Posterior vena cava (tissue), 2 donors: ENCODE results near the gene AMOTL1. TPM values are rescaled to one million over a fixed set of nuclear protein-coding genes. Genes with fewer than 3 reads are reported as not detected.
"Not testable (repeated sequence)": the region's sequence is repeated elsewhere in the genome, so short reads cannot be mapped to it uniquely, and the experiment has no call there.

ENCODE experiments used
- DNase-seq: peaks from one replicate; pipeline ENCODE4 v3.0.0-alpha.2; 2020; ENCODE audit warnings: low spot score
- intact Hi-C, 2 donors: fragments of 100-400 bp; cut with DNase I; formaldehyde crosslinking; loops; one replicate each; pipeline versions ENCODE4 v1.14.1 to v1.14.2; 2022 to 2023
- total RNA-seq, 2 donors: library from RNA; stranded (reverse); fragmentation: NEBNext Ultra II Directional; extraction: Animal tissue kit (Norgen Biotek cat#: 25700); gene quantifications; one replicate each; pipeline ENCODE4 v1.2.1, GENCODE V29; 2021
- donor health status: DM: yes; HTN: yes; CAD: no.
- donor health status: DM: yes; HTN: yes; CAD: no.

The AMOTL1 gene
- total RNA-seq, 2 donors from 2014 or later = 47.7 to 78.9 TPM

DNA sequence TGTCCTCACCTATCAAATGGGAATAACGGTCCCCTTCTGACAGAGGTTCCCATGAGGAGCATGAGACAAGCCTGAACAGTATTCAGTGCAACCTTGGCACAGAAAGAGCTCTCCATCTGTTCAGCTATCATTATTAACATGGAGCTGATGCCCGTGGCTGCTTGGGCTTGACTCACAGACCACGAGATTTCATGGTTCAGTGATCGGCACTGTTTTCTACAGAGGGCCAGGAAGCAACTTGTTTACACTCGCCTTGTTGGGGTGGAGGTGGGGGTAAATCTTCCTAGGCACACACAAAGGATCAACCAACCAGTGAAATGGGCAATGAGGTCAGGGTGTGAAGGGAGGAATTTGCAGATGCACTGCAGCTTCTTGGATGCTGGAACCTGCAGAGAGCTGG is 117.0 kb downstream of the AMOTL1 start:
- intact Hi-C loops = no loop called here
- no peak for DNase-seq

DNA sequence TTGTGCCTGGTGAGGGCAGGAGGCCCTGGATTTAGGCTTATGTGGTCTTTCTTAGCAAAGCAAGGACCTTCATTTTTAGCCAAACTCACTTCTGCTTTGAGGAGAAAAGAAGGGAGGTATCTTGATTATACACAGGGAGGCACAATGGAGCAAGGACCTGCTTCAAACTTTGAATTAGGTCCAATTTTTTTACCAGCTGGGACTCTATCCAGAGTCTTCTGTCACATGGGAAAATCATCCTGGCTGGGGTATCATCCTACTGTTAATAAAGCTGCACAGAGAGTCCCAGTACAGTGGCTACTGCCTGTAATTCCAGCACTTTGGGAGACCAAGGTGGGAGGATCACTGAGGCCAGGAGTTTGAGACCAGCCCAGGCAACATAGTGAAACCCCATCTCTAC is 117.4 kb downstream of the AMOTL1 start:
- DNase-seq = no peak
- intact Hi-C loops = no loop called here

DNA sequence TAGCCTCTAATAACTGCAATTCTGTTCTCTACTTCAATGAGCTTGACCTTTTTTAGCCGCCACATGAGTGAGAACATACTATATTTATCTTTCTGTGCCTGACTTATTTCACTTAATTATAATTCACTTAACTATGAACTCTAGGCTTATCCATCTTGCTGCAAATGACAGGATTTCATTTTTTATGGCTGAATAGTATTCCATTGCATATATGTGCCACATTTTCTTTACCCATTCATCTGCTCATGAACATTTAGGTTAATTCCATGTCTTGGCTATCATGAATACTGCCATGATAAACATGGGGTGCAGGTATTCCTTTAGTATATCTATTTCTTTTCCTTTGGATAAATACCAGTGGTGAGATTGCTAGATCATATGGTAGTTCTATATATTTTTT is 120.0 kb downstream of the AMOTL1 start:
- no peak for DNase-seq
- intact Hi-C loops = no loop called here

DNA sequence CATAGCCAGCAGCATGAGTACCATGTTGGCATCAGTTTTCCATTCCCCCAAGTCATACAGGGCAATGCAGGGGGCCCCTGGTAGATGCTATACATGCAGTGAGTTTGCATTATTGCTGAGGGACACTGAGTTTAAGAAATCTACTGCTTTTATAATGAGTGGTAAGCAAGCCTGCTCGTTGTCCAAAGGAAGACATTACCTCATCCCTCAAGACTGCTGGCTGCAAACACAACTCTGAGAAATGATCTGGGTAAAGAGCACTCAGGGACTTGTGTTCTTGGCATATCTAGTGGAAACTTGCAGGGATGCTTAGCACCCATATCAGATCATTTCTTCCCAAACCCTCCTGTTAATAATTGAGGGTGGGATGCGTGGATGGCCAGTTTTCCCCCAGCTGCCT is 127.3 kb downstream of the AMOTL1 start:
- intact Hi-C loops = loop anchor here in 1 of 2 donors (10.0 kb wide), 1 partner anchor 271 kb away; no protein-coding TSS in a partner anchor
- DNase-seq = no peak

DNA sequence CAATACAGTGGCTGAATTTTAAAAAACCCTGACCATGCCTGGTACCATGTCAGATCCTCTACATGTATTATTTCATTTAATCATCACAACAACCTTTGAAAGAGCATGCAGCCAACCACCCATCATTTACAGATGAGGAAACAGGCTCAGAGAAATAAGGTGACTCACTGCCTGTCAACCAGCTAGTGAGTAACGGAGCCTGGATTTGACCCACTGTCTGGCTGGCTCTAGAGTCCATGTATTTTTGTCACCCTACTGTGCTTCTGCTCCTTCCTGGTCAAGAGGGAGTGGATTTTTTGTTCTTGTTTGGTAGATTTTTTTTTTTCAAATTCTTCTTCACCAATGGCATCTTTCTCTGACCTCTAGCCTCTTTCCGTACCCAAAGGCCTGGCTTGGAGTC is 127.8 kb downstream of the AMOTL1 start:
- intact Hi-C loops = loop anchor here in 1 of 2 donors (10.0 kb wide), 1 partner anchor 271 kb away; no protein-coding TSS in a partner anchor
- no peak for DNase-seq

DNA sequence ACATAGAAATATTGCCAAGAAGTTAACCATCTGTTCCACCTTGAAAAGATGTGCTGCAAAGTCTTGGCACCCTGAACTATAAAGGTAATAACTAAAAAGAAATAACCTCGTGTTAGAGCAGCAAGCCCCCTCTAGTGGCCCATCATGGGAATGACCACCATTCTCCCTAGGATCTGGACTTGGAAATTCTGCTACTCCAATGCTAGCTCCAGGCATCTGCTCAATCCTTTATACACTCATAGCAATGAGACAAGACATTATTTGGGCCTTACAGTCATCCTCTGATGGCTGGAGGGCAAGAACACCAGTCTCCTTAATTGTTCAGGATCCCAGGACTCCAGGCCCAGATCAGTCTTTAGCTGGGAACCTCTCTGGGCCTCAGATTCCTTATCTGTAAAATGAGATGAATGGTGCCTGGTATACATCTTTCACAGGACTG is 129.2 kb downstream of the AMOTL1 start:
- DNase-seq = no peak
- intact Hi-C loops = loop anchor here in 1 of 2 donors (10.0 kb wide), 1 partner anchor 273 kb away; no protein-coding TSS in a partner anchor

DNA sequence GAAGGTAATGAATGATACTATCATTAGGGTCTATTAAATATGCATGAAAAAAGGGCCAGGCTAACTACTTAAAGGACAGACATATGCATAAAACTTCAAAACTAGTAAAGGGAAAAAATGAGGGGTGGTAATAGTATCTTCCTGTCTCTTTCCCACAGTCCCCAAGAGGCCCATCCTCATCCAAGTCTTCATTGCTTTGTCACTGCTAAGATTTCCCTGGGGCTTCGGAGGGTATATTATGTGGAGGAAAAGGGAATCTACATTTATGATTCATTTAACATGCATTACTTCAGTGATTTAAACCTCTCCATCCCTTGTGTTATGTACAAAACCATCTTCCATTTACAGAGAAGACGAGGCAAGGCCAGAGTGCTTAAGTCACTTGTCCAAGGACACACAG is 139.1 kb downstream of the AMOTL1 start:
- DNase-seq = no peak
- intact Hi-C loops = no loop called here

DNA sequence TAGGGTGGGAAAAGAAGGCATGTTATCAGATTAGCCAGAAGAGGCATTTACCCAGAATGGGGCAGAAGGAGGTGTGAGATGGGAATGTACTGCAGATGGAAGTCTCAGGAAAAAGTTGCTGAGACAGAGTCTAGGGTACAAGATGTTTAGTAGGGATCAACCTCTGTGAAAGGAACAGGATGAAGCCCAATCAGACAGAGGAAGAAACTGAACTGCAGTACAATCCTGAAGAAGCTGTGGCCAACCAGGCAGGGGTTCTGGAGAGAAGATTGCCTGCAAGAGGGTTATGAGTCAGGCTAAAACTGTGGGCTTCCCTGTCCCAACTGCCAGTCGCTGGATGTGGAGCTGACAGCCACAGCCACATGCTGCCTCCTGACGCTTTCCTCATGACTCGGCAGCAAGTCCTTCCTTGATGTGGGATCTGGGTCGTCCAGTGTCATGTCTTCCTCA is 141.2 kb downstream of the AMOTL1 start:
- intact Hi-C loops = no loop called here
- DNase-seq = no peak

DNA sequence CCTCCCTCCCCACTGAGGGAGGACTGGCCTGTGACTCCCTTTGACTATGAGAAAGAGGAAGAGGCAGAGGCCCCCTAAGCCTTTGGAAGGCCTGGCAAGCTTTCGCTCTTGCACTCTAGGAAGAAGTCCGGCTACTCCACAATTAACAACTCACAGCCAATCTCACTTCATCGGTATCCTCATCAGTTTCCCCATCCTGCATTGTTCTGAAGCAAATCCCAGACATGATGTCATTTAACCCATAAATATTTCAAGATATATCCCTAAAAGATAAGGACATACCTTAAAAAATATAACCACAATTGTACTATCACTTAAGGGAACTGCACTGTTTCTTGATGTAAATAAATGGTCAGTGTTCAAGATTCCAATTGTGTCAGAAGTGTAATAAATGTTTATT is 142.1 kb downstream of the AMOTL1 start:
- intact Hi-C loops = no loop called here

DNA sequence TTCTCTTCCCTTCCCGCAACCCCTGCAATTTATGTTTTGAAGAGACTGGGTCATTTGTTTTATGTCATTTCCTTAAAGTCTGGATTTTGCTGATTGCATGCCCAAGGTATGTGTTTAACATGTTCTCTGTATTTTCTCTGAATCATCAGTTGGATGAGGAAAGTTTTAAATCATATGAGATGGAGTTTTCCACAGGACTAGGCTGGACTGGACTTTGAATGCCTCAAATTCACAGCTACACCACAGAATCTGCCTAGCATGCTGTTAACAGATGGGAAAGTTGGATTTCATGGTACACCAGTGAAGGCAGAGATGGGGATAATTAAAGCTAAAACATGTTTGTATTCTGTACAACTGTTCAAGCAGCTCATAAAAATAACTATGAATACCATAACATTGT is 142.6 kb downstream of the AMOTL1 start:
- DNase-seq = no peak
- intact Hi-C loops = no loop called here

More for the DNA sequence above, 142.1 kb downstream of the AMOTL1 start:
- DNase-seq = no peak

DNA sequence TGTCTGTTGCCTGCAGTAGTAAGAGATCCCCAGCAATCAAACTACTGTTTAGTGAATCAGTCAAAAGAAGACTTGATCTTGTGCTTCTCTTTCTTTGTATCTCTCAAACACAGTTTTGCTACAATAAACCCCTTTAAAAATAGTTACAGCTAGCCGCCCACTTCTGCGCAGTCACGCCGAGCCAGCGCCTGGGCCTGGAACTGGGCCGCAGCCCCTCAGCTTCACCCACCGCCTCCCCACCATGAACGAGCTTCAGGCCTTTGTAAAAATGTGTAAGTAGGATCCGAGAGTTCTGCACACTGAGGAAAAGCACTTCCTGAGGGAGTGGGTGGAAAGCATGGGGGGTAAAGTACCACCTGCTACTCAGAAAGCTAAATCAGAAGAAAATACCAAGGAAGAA is 144.7 kb downstream of the AMOTL1 start:
- intact Hi-C loops = no loop called here
- no peak for DNase-seq

DNA sequence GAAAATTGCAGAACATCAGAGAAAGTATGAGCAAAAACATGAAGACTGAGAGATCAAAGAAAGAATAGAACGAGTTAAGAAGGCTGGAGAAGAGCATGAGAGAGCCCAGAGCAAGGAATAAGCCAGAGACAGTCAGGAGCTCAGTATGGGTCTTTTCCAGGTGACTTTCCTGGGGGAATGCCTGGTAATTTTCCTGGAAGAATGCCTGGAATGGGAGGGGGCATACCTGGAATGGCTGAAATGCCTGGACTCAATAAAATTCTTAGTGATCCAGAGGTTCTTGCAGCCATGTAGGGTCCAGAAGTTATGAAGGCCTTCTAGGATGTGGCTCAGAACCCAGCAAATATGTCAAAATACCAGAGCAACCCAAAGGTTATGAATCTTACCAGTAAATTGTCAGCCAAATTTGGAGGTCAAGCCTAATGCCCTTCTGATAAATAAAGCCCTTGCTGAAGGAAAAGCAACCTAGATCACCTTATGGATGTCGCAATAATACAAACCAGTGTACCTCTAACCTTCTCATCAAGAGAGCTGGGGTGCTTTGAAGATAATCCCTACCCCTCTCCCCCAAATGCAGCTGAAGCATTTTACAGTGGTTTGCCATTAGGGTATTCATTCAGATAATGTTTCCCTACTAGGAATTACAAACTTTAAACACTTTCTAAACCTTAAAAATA is 145.7 kb downstream of the AMOTL1 start:
- intact Hi-C loops, DNase-seq: not testable (repeated sequence)

DNA sequence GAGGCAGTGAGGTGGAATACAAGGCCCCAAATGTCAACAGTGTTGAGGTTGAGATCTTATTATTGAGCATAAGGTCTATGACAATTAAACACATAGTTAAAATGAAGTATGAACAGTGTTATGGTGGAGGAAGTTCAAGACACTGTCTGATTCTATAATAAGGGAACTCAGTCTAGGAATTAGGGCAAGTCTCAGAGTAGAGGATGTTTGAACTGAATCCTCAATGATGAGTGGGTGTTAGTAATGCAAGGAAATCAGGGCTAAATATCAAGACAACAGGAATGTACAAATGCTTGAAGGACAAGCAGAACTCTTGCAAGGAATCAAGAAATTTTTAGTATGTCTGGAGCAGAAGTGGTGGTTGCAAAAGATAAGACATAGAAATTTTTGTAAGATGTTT is 152.2 kb downstream of the AMOTL1 start:
- no peak for DNase-seq
- intact Hi-C loops = no loop called here

DNA sequence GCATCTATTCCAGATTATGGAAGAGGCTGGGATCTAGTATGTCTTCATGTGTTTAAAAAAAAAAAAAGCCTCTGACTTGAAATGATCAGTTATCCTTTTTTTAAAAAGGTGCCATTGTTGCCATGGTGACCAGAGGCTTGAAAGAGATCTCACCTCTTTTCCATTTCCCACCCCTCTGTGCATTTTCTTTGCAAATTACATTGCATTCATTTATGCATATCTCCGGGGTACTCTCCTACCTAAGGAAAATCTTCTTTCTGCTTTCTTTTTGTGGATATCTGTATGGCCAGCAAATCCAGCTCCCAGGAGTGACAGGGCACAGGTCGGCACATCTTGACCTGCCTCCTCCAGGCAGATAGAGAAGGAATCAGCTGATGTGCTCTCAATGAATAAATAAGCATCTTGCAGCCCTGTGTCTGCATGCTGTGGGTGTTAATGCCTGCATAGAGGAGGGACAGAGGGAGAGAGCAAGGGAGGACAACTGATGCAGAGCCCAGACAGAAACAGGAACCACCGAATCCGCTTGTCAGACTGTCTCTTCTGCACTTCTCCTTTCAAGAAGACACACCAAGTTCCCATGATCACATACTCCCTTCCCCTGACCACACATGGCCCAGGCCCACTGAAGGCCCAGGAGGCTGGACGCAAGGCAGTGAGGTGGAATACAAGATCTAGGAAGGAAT is 154.3 kb downstream of the AMOTL1 start:
- intact Hi-C loops = no loop called here
- DNase-seq = no peak

DNA sequence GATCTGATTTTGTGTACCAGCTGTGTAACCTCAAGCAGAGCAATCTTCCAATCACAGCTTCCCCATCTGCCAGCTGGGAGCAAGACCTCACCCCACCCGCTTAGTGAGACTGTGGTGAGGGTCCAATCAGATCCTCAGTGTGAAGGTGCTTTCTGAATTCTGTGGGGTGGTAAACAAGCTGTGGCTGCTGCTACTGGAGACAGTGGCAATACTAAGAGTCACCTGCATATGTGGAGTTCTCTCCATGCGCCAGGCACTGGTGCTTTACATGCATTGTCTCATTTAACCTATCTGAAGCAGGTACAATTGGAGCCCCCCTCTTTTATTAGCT is 154.8 kb downstream of the AMOTL1 start:
- DNase-seq = no peak
- intact Hi-C loops = no loop called here

DNA sequence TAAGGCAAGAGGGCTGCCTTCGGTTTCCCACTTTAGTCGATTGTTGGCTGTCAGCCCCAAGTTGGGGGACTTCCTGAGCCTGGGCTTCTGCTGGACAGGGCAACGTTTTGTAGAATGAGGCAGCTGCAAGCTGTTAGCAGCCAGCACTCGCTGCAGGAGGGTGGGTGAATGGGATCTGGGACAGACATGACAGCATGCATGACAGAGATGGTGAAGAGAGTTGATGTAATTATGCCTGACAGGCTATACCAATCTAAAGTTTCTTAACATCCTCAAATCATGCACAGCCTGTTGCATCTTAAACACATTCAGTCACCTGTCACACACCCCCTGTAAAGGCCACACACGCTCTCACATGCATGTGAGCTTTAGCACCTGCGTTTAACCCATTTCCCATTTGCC is 156.0 kb downstream of the AMOTL1 start:
- intact Hi-C loops = no loop called here

DNA sequence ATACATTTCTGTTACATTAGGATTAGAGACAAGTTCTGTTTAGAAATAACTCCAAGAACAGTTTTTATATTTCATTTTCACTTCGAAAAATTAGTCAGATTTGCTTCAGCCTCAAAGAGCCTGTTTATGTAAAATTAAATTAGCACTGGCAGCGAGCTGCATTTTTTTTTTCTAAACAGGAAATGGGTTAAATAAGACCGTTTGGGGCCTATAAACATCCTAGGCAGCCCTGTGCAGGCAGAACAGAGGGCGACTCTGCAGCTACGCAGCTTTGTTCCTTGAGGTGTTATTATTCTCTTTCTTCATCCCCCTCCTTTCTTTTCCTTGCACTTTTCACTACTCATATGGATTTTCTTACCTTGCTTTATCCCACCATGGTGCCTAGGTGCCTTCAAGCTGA is 156.5 kb downstream of the AMOTL1 start:
- DNase-seq = no peak
- intact Hi-C loops = no loop called here

More for the DNA sequence above, 156.0 kb downstream of the AMOTL1 start:
- DNase-seq = no peak

DNA sequence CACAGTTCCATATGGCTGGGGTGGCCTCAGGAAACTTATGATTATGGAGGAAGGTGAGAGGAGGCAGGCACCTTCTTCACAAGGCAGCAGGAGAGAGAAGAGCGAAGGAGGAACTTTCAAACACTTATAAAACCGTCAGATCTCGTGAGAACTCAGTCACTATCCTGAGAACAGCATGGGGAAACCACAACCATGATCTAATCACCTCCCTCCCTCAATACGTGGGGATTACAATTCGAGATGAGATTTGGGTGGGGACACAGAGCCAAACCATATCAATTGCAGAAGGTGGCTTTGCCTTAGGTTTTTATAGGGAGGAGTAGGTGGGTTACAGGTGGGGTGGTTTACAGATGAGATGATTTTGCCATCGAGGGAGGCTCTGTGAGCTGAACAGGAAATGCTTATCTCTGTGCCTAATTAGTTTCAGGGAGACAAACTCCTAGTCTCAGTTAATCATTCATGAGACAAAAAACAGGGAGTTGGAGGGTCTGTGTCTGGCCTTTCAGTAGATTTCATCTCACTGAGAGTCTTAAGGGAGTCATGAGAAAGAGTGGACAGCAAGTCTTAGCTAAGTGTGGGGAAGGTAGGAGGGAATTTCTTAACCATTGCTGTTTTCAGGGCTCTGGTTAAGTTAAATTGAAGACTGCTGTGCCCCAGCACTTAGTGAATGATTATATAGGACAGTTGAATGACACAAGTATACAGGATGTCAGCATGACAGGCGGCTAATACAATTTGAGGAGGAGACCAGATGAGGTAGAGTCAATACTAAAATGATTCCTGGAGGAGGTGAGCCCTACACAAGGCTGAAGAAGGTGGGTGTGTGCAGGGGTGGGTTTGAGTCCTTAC is 157.5 kb downstream of the AMOTL1 start:
- intact Hi-C loops = no loop called here
- DNase-seq = no peak

DNA sequence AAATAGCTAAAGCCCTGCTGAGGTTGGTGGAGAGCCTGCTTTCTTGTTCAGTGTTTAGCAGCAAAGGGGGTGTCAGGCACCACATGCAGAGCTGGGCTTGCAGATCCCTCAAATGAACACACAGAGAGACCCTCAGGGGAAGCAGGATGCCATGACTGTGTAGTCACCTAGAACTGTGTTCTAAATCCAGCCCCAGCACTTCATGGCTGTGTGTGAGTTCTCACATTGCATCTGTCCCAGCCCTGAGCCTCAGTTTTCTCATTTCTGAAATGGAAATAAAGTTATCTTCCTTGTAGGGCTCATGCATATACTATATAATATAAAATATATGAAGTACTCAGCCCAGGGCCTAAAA is 158.1 kb downstream of the AMOTL1 start:
- intact Hi-C loops = no loop called here

More for the DNA sequence above, 158.1 kb downstream of the AMOTL1 start:
- no peak for DNase-seq
